Activated B cell treated with CpG ODN at 0.5 μM for 24 hours (primary cell): ENCODE measurements around the gene AVP. TPM values are rescaled to one million over a fixed set of nuclear protein-coding genes. Genes with fewer than 3 reads are reported as not detected.
A peak's percentile ranks its signal among the peaks of the same experiment; 100 is the strongest.

Experiments
- ATAC-seq: fragments of 200-7000 bp; cut with Tn5 transposase; one replicate; pipeline ENCODE4 v1.10.0; 2021; ENCODE audit warnings: low read depth, mild to moderate bottlenecking, moderate library complexity
- CTCF ChIA-PET: fragments of 350-600 bp; sonication (Branson Sonifier 250); formaldehyde crosslinking; loops from one replicate; lab custom pipeline; 2021; ENCODE audit warnings: antibody characterized with exemption; lab: Charles Lee
- POLR2A ChIA-PET: fragments of 350-600 bp; sonication (Branson Sonifier 250); formaldehyde crosslinking; loops from one replicate; lab custom pipeline; 2021; ENCODE audit warnings: antibody characterized with exemption; lab: Charles Lee
- DNase-seq: peaks from one replicate; pipeline ENCODE4 v3.0.0; 2022
- H3K27ac Mint-ChIP-seq: one replicate; pipeline ENCODE4 v1.8.0; 2020; ENCODE audit warnings: mixed read lengths
- H3K27me3 Mint-ChIP-seq: one replicate; pipeline ENCODE4 v1.8.0; 2021; ENCODE audit warnings: mixed read lengths
- H3K36me3 Mint-ChIP-seq: one replicate; pipeline ENCODE4 v1.8.0; 2021; ENCODE audit warnings: low read depth, mixed read lengths
- H3K4me1 Mint-ChIP-seq: one replicate; pipeline ENCODE4 v1.8.0; 2021; ENCODE audit warnings: mixed read lengths
- H3K4me3 Mint-ChIP-seq: one replicate; pipeline ENCODE4 v1.8.0; 2020; ENCODE audit warnings: mild to moderate bottlenecking, mixed read lengths
- H3K9me3 Mint-ChIP-seq: one replicate; pipeline ENCODE4 v1.8.0; 2020; ENCODE audit warnings: mixed read lengths
- intact Hi-C: fragments of 100-400 bp; cut with micrococcal nuclease; formaldehyde crosslinking; loops from one replicate; pipeline ENCODE4 v1.15.1; 2024
- total RNA-seq: library from RNA; stranded (reverse); gene quantifications from 2 replicates; pipeline ENCODE4 v1.2.3, GENCODE V29; 2022
- TF ChIP-seq, protein P1 (sequence below): fragments of 200-600 bp; IDR thresholded peaks from one replicate; pipeline ENCODE4 v1.8.0; 2022; ENCODE audit warnings: antibody characterized with exemption, mild to moderate bottlenecking

AVP gene
- total RNA-seq, 1 donor from 2014 or later, result not detected

DNA sequence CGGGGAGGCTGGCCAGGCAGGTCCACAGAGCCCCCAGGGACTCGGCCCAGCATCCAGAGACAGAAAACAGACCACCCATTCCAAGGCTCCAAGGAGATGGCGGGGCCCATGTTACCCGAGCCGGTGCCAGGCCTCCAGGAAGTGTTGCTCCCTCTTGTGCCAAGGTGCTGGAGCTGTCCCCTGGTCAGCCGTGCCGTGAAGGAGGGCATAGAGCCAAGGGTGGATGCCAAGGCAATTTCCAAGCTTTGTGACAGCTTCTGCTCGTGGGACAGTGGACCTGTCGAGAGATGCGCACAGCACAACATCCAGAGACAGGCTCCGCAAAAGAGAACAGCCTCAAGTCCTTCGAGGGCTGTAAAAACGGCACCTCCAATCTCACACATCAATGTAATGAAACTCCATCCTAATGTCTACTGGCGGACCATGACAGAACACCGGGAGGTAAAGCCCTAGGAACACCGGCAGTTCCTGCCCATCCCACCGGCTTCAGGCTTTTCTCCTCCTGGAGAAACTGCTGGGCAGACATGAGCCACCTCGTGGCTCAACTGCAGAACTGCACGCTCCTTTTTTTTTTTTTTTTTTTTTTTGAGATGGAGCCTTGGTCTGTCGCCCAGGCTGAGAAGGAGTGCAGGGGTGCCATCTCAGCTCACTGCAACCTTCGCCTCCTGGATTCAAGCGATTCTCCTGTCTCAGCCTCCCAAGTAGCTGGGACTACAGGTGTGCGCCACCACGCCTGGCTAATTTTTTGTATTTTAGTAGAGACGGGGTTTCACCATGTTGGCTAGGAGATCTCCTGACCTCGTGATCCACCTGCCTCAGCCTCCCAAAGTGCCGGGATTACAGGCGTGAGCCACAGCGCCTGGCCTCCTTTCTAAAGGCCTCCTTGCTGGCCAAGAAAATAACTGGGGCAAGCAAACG, 30.9 kb upstream of the AVP start:
- Mint-ChIP-seq H3K27me3 (no peaks in the 10 kb centered on the region), H3K27ac (no peak overlapping the region), H3K4me1 (peaks cover 3% of the 10 kb centered on the region), H3K4me3 (no peak overlapping the region), H3K9me3 (no peaks in the 10 kb centered on the region), H3K36me3 (peaks cover 25% of the 10 kb centered on the region)
- ChIA-PET CTCF (interaction anchor here (0.6 to 3.4 kb wide), 4 partner anchors 10 to 63 kb away, joined by 3 to 27 read pairs (median 3); no protein-coding TSS in a partner anchor), POLR2A (interaction anchor here (0.6 kb wide), 1 partner anchor 82 kb away, joined by 4 read pairs; no protein-coding TSS in a partner anchor)
- intact Hi-C loops, result loop anchor here (1.0 to 5.0 kb wide), 5 partner anchors 23 to 201 kb away; partner anchors contain the start of genes FASTKD5 and UBOX5
- TF ChIP-seq, protein P1, sequence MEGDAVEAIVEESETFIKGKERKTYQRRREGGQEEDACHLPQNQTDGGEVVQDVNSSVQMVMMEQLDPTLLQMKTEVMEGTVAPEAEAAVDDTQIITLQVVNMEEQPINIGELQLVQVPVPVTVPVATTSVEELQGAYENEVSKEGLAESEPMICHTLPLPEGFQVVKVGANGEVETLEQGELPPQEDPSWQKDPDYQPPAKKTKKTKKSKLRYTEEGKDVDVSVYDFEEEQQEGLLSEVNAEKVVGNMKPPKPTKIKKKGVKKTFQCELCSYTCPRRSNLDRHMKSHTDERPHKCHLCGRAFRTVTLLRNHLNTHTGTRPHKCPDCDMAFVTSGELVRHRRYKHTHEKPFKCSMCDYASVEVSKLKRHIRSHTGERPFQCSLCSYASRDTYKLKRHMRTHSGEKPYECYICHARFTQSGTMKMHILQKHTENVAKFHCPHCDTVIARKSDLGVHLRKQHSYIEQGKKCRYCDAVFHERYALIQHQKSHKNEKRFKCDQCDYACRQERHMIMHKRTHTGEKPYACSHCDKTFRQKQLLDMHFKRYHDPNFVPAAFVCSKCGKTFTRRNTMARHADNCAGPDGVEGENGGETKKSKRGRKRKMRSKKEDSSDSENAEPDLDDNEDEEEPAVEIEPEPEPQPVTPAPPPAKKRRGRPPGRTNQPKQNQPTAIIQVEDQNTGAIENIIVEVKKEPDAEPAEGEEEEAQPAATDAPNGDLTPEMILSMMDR, result peak; percentile 78
- ATAC-seq, result peak; percentile 77
- DNase-seq, result no peak

DNA sequence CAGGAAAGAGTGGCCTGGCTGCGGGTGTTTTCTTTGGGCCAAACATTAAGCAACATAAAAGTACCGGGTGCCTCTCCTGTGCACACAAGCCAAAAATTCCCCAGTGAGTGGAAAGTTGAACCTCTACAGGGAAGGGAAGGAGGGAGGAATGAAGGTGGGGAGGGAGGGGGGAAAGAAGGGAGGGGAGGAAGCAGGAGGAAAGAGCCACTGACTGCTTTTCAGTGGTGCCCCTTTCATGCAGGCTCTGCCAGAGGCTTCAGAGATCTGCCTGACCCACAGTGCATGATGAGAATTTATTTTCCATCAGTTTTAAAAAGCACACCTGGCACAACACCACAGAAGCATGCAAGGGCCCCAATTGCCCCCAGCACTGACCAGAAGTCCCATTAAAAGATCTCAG, 27.5 kb upstream of the AVP start:
- Mint-ChIP-seq H3K9me3 (no peaks in the 10 kb centered on the region), H3K27ac (no peak overlapping the region), H3K36me3 (peaks cover 28% of the 10 kb centered on the region), H3K27me3 (no peaks in the 10 kb centered on the region), H3K4me3 (no peak overlapping the region), H3K4me1 (peaks cover 2% of the 10 kb centered on the region)
- TF ChIP-seq, protein P1, result no peak
- ATAC-seq (no peak), DNase-seq (no peak)
- intact Hi-C loops, result no loop called here
- CTCF ChIA-PET, result no interaction called here
- POLR2A ChIA-PET, result no interaction called here

DNA sequence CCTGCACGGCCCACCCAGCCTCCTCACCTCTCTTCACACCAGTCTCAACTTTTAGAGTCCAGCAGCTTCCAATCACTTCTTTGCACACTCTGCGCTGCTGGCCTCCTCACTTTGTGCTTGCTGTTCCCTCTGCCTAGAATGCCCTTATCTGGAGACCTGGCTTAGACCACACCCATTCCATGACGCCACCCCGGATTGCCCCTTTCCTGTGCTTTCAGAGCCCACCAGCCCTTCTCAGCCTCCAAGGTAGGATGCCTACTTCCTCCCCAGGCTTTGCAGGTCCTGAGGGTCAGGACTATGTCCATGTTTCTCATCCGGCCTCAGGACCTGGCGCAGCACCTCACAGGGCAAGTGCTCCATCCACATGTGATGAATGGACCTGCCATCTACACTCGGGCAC, 27.0 kb upstream of the AVP start:
- H3K27me3 Mint-ChIP-seq, result no peaks in the 10 kb centered on the region
- ATAC-seq (no peak), DNase-seq (no peak)
- H3K4me1 Mint-ChIP-seq, result peaks cover 2% of the 10 kb centered on the region
- H3K9me3 Mint-ChIP-seq, result no peaks in the 10 kb centered on the region
- H3K36me3 Mint-ChIP-seq, result peaks cover 28% of the 10 kb centered on the region
- H3K27ac Mint-ChIP-seq, result no peak overlapping the region
- POLR2A ChIA-PET, result no interaction called here
- TF ChIP-seq, protein P1, result no peak
- H3K4me3 Mint-ChIP-seq, result no peak overlapping the region
- intact Hi-C loops, result no loop called here
- CTCF ChIA-PET, result no interaction called here

DNA sequence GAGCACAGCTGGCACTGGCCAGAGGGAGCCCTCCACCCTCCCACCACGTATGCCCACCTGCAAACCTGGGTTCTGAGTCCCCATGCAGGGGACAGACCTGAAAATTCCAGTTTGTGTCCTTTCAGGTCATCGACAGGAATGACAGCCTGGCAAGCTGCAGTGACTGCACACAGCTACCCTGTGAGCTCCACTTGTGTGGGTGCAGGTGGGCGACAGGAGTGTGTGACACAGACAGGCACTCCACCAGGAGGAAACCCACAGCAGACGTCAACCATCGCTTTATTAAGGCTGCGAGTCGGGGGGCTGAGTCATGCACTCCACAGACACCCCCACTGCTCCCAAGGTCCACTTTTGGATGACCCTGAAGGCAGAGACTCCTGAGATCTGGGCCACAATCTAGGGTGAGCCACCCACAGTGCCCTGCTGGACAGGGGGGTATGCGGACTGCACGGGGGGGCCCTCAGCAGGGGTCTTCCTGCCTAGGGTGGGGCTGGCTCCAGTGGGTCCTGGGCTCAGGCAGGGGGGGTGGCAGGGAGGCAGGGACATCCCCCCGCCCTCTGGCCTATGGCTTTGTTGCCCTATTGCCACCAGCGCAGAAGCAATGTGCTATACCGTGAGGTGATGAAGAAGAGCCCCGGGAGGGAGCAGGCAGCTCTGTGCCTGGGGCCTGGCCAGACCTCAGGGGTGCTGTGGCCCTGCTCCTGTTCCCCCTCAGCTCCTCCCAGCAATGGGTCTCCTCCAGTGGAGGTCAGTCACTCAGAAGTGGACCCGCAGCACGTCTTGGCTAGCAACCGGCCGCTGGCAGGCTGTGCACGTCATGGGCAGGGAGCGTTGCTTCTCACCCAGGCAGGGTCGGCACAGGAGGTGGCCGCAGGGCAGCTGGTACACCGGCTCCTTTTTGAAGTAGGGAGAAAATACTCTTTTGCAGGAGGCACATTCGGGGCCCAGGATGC, 25.1 kb upstream of the AVP start:
- Mint-ChIP-seq H3K27ac (no peak overlapping the region), H3K27me3 (no peaks in the 10 kb centered on the region), H3K36me3 (peaks cover 27% of the 10 kb centered on the region), H3K4me3 (no peak overlapping the region), H3K9me3 (no peaks in the 10 kb centered on the region), H3K4me1 (no peaks in the 10 kb centered on the region)
- TF ChIP-seq, protein P1, result no peak
- CTCF ChIA-PET, result no interaction called here
- POLR2A ChIA-PET, result no interaction called here
- ATAC-seq (no peak), DNase-seq (no peak)
- intact Hi-C loops, result no loop called here
